Measurements from ENCODE around the gene TMEM135.

DNA sequence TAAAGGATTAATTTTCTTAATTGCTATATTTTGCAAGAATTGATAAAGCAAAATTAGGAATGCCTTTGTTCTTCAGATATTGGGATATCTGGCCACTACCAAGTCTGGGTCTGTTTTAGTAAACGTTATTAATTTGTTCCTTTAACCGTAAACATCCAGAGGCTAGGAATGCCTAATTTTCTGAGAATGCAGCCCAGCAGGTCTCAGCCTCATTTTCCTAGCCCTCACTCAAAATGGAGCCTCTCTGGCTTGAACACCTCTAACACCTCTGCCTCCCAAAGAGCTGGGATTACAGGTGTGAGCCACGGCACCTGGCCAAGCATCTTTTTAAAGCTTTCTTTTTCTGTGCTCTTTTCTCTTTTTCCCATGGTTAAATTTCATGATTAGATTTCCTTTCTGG is 18.4 kb downstream of the TMEM135 start:
- TF ChIP-seq POLR2AphosphoS5 (IDR thresholded peaks at IDR 0.05; ENCODE audit: low read depth, low read length) (no peak), TCF7L2 (IDR thresholded peaks at IDR 0.05; ENCODE audit: low read depth, low read length) (no peak), REST (IDR thresholded peaks at IDR 0.05; ENCODE audit: insufficient read depth in 1 of 2, low read depth in 2 of 2, low read length in 1 of 2) (no peak), SIN3A (IDR thresholded peaks at IDR 0.05; ENCODE audit: borderline replicate concordance, insufficient read depth, low read depth, low read length) (no peak)
- TF ChIP-seq, protein P1, sequence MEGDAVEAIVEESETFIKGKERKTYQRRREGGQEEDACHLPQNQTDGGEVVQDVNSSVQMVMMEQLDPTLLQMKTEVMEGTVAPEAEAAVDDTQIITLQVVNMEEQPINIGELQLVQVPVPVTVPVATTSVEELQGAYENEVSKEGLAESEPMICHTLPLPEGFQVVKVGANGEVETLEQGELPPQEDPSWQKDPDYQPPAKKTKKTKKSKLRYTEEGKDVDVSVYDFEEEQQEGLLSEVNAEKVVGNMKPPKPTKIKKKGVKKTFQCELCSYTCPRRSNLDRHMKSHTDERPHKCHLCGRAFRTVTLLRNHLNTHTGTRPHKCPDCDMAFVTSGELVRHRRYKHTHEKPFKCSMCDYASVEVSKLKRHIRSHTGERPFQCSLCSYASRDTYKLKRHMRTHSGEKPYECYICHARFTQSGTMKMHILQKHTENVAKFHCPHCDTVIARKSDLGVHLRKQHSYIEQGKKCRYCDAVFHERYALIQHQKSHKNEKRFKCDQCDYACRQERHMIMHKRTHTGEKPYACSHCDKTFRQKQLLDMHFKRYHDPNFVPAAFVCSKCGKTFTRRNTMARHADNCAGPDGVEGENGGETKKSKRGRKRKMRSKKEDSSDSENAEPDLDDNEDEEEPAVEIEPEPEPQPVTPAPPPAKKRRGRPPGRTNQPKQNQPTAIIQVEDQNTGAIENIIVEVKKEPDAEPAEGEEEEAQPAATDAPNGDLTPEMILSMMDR (IDR thresholded peaks at IDR 0.05), result no peak
